HG03457 (cell line): ENCODE measurements around the gene ARHGAP24.
"Not testable (repeated sequence)": the region's sequence is repeated elsewhere in the genome, so short reads cannot be mapped to it uniquely, and the experiment has no call there.

Source experiments
- ATAC-seq: cut with Tn5 transposase; IDR thresholded peaks from one replicate; pipeline ENCODE4 v1.9.1; 2021; ENCODE audit warnings: moderate number of reproducible peaks; ENCODE audit not compliant: unreplicated experiment

ARHGAP24 gene

DNA sequence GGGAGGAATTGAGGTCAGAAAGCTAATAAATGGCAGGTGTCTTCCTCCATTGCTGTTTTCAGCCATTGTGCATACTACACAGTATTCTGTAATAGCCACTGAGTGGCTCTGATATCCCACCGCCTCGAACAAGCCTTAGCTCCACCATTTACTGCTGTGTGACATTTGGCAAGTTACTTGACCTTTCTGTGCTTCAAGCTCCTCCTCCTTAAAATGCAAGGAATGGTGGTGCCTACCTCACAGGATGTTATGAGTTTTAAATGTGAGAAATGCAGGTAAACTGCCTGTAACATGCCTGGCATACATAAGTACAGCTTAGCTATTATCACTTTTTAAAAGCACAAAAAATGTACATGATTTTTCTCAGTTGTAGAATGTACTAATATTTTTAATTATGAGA lies 464.0 kb downstream of the ARHGAP24 start:
- no peak for ATAC-seq

- no peak for ATAC-seq
These were observed 464.6 kb downstream of the ARHGAP24 start for GRCh38 chr4:85939595-85939994.

DNA sequence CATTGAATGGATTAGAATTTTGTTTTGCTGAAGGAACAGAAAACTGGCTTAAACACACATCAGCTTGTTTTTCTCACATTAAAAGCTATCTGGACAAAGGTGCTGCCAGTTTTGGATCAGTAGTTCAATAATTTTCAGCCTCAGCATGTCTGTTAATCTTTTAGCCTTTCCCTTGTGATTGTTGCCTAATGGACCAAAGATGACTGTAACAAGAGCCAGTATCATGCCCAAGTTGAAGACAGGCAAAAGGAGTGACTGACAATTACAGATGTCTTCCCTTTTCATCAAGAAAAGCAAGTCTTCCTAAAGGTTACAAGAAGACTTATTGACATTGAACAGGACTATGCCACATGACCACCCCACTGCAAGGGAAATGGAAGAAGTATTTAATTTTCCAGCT lies 465.2 kb downstream of the ARHGAP24 start:
- no peak for ATAC-seq

DNA sequence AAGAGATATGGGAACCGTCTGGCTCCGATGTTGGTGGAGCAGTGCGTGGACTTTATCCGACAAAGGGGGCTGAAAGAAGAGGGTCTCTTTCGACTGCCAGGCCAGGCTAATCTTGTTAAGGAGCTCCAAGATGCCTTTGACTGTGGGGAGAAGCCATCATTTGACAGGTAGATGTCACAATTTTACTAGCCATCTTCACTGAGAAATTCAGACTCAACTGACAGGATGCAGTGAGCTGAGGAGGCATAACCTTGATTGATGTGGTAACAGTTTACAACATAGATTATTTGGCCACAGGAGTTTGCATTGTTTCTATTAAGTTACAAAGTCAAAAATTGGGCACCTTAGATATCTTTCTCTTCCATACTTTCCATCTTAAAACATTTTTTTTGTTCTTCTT lies 467.2 kb downstream of the ARHGAP24 start:
- ATAC-seq, result no peak

DNA sequence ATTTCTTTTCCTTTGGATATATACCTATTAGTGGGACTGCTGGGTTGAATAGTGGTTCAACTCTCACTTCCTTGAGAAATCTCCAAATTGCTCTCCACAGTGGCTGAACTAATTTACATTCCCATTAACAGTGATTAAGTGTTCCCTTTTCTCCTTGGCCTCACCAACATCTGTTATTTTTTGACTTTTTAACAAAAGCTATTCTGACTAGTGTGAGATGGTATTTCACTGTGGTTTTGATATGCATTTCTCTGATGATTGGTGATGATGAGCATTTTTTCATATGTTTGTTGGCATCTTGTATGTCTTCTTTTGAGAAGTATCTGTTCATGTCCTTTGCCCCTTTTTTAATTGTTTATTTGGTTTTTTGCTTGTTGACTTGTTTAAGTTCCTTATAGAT lies 471.9 kb downstream of the ARHGAP24 start:
- no peak for ATAC-seq

DNA sequence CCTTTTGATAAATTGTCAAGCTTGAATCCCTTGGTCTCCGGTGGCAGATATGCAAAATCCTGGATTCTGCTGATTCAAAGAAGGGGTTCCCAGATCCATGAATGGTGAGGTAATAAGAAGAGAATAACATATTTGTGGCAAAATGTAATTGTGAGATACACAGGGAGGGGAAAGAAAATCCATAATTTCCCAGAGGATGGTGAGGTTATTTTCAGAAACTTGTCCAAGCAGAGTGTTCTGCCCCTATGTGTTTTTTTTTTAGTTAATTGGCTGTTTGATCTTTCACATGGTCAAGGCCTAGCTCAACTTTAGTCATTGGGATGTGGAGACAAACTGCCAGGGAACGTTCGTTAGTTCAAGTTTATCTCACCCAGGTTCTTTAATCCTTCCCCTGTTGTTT lies 476.1 kb downstream of the ARHGAP24 start:
- ATAC-seq, result no peak

GRCh38 chr4:85952528-85952927 lies 477.6 kb downstream of the ARHGAP24 start:
- ATAC-seq, result no peak

- ATAC-seq, result no peak
These were observed 478.2 kb downstream of the ARHGAP24 start for GRCh38 chr4:85952972-85953650.

DNA sequence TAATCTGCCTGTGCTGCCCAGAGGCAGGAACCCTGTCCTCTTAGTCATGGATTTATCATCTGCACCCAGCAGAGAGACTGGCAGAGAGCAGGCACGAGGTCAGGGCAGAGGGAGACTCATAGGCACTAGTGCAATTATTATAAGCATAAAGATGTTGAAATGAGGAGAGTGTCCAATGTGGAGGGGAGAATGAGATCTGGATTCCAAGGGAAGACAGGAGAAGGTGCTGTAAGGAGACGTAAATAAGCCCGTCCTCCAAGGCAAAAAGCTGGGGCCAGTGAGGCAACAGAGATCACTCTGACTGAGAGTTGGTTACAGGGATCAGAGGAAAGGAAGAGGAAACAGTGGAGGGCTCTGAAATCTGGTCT lies 478.7 kb downstream of the ARHGAP24 start:
- ATAC-seq, result no peak

DNA sequence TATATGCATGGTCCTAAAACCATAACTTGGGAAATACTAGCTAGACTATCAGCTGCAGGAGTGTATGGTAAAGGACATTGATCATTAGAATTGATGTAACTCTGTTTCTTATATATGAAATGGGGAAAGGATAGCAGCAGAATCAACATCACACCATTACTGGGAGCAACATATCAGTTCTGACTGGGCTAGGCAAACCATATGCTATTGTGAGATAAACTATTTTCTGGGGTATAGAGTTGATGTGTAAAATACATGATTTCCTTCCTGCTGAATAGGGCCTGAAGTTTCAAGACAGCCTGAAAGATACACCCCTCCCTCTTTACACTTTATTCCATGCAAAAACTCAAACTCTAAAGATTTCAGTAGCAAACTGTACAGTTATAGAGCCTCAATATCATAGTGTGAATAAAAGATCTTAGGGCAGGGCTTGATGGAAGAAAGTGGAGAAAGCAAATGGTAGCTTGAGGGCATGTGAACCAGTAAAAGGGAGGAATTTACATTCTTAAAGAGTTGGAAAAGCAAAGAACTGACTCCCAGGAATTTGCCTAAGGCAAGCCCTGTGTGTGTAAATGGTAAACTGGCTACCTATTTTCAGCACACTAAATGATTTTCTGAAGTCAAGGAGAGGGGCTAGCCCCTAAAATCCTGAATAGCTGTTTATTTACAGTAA lies 480.8 kb downstream of the ARHGAP24 start:
- no peak for ATAC-seq

DNA sequence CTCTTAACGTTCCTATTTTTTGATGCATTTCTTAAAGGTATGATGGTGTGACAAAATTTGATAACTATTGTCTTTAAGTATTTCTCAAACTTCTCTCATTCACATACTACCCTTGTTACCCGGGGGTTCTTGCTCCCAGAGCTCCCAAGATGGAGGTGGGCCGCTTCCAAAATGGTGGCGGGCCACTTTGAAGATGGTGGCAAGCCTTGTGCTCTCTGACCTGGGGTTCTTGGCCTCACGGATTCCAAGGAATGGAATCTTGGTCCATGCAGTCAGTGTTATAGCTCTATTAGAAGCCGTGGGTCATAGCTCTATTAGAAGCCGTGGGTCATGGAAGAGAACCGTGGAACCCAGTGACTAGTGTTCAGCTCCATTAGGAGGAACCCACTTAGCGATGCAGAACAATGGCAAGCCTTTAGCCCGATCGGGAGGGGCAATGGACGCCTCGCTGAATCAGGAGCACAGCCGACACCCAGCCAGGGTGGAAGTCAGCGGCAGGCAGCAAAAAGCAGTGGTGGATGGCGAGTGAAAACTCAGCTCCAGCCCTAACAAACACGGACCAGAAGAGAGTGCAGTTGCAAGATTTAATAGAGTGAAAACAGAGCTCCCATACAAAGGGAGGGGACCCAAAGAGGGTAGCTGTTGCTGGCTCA lies 481.5 kb downstream of the ARHGAP24 start:
- no peak for ATAC-seq

- no peak for ATAC-seq
These were observed 486.9 kb downstream of the ARHGAP24 start for GRCh38 chr4:85961887-85962286.

GRCh38 chr4:85963231-85963630 lies 488.3 kb downstream of the ARHGAP24 start:
- no peak for ATAC-seq

GRCh38 chr4:85964298-85964697 lies 489.3 kb downstream of the ARHGAP24 start:
- no peak for ATAC-seq

- not testable (repeated sequence) for ATAC-seq
These were observed 490.1 kb downstream of the ARHGAP24 start for GRCh38 chr4:85965017-85965416.

DNA sequence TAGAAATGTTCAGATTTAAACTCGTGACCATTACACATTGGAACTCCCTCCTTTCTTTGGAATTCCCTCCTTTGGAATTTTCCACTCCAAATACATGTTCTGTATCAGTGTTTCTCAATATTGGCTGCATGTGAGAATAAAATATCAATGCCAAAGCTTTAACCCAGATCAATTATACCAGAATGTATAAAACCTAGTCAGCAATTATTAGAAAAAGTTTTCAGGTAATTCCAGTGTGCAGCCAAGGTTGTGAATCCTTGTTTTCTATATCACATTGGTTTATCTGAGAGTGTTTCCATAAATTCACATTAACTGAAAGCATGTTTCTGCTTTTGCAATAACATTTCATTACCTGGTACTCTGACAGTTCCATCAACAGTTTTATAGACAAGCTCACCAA lies 490.6 kb downstream of the ARHGAP24 start:
- no peak for ATAC-seq

DNA sequence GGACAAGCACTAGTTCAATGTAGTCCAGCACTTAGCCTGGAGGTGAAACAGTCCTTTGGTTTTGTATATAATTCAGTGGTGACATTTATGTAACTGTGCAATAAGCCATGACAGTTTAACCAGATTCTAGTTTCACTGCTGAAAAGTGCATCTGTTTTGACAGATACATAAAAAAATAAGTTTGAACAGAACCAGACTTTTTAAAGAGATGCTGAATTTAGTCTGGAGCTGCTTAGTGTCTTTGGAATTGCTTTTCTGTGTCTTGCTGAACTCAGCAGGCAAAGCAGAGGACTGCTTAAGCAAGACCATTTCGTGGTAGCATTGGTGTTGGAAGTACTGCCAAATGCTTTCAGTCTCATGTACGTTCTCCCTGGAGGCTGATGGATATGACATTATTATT lies 491.4 kb downstream of the ARHGAP24 start:
- no peak for ATAC-seq

DNA sequence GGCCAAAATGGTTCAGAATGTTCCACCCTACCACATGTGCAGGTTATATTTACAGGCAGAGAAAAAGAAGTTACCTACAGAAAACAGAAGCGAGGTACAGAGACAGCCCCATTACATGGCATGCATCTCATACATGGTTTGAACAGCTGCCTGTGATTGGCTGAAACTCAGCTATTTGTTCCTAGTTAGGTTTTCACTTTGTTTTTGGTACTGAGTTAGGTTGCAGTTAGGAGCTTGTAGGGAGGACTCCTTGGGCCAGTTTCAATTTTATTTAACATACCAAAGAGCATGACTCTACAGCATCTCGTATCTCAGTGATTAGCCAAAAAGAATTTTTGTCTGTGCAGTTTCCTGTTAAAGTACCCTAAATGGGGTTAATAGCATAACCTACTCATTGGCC lies 492.9 kb downstream of the ARHGAP24 start:
- no peak for ATAC-seq

- ATAC-seq, result no peak
These were observed 494.2 kb downstream of the ARHGAP24 start for GRCh38 chr4:85968945-85969819.

GRCh38 chr4:85970535-85970934 lies 495.6 kb downstream of the ARHGAP24 start:
- ATAC-seq, result no peak

- peak; percentile 94 for ATAC-seq
These were observed 504.3 kb downstream of the ARHGAP24 start for GRCh38 chr4:85979276-85979675.
